Peyer's patch (tissue), 4 donors: ENCODE data around the gene ADAMTS7. TPM values are rescaled to one million over a fixed set of nuclear protein-coding genes. Genes with fewer than 3 reads are reported as not detected.
"Not testable (repeated sequence)": the region's sequence is repeated elsewhere in the genome, so short reads cannot be mapped to it uniquely, and the experiment has no call there.

Experiments used
- DNase-seq, 3 donors: peaks; one replicate each; pipeline ENCODE4 v3.0.0-alpha.2; 2017 to 2019
- H3K27ac ChIP-seq, 4 donors: fragments of 200-600 bp; sonication (generic); one replicate each; pipeline ENCODE4 v1.5.1; 2016 to 2019
- H3K27me3 ChIP-seq, 2 donors: fragments of 200-600 bp; sonication (generic); one replicate each; pipeline ENCODE4 v1.5.1; 2019
- H3K36me3 ChIP-seq, 3 donors: fragments of 200-600 bp; sonication (generic); one replicate each; pipeline ENCODE4 v1.5.1; 2016 to 2019
- H3K4me1 ChIP-seq, 4 donors: fragments of 200-600 bp; sonication (generic); one replicate each; pipeline ENCODE4 v1.5.1; 2016 to 2019
- H3K4me3 ChIP-seq, 4 donors: fragments of 200-600 bp; sonication (generic); 1 replicate in 3 of 4; 2 replicates in 1 of 4; pipeline ENCODE4 v1.5.1; 2016 to 2019; ENCODE audit warnings: mild to moderate bottlenecking in 1 of 4
- H3K9me3 ChIP-seq, 4 donors: fragments of 200-600 bp; sonication (generic); one replicate each; pipeline ENCODE4 v1.5.1; 2016 to 2019; ENCODE audit warnings: mild to moderate bottlenecking in 1 of 4
- CTCF ChIP-seq, 6 experiments: fragments of 450-650 bp in 4 of 6; fragments of 200-600 bp in 2 of 6; sonication (generic) in 1 of 6; IDR thresholded peaks; one replicate each; pipeline ENCODE4 v1.5.1; 2017 to 2019; ENCODE audit warnings: antibody characterized with exemption in 6 of 6, mild to moderate bottlenecking in 3 of 6, moderate library complexity in 1 of 6
- POLR2A ChIP-seq, 2 donors: fragments of 450-650 bp; IDR thresholded peaks; one replicate each; pipeline ENCODE4 v1.5.1; 2017; ENCODE audit warnings: antibody characterized with exemption in 2 of 2, mild to moderate bottlenecking in 2 of 2, moderate library complexity in 2 of 2
- total RNA-seq, 4 donors: library from RNA; depleted of rRNA; stranded (reverse); fragments of >200 nt; gene quantifications; one replicate each; pipeline ENCODE4 v1.1.0, GENCODE V29; 2016

The ADAMTS7 gene
- total RNA-seq, 4 donors from 2014 or later: 0.18 to 24.8 (median 2.0) TPM

DNA sequence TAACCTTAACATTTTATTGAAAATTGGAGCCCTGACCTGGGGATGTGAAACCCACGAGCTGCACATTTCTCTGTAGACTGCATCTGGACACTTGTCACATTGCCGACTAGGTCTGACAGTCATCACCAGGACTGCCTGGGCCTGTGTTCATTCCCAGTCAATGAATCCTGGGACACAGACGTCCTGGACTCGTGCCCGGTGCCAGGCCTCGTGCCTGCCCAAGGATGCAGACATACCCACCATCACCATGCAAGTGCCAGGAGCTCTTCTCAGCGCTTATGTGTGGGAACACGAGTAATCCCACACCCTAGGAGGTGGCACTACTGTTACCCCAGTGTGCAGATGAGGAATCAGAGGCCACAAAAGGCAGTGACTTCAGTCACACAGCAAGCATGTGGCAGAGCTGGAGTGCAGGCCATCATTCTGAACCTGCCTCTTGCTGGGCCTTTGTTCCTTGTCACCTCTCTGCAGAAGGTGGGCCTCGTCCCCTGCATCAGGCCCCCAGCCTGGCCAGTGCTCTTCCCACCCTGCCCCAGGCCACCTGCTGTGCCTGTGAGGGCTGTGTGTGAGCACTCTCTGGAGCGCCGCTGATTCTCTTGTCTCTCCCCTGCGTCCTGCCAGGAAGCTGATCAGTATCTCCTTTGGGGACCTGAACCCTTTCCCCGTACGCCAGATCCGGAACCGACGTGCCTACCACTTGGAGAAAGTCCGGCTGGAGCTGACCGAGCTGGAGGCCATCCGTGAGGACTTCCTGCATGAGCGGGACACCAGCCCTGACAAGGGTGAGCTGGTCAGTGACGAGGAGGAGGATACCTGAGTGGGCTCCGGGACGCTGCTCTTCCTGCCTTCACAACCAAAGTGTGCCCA is 58.5 kb downstream of the ADAMTS7 start:
- TF ChIP-seq POLR2A (IDR thresholded peaks at IDR 0.05): no peak
- TF ChIP-seq CTCF (IDR thresholded peaks at IDR 0.05): no peak
- H3K4me1 ChIP-seq: peaks cover 0 to 10% (median 2%) of the 10 kb centered on the region in 4 donors
- H3K9me3 ChIP-seq: no peaks in the 10 kb centered on the region
- H3K36me3 ChIP-seq: no peaks in the 10 kb centered on the region
- no peak overlapping the region for H3K27ac ChIP-seq
- peak in 2 of 3 donors; percentile 18 to 34 for DNase-seq
- H3K27me3 ChIP-seq: no peaks in the 10 kb centered on the region
- H3K4me3 ChIP-seq: no peak overlapping the region

GRCh38 chr15:78751602-78751979 is 59.7 kb downstream of the ADAMTS7 start:
- Histone ChIP-seq H3K36me3 (no peaks in the 10 kb centered on the region), H3K27me3 (no peaks in the 10 kb centered on the region), H3K9me3 (no peaks in the 10 kb centered on the region), H3K4me3 (no peak overlapping the region), H3K27ac (no peak overlapping the region), H3K4me1 (no peaks in the 10 kb centered on the region)
- DNase-seq: peak in 2 of 3 donors; percentile 32 to 36
- TF ChIP-seq CTCF (IDR thresholded peaks at IDR 0.05) (no peak), POLR2A (IDR thresholded peaks at IDR 0.05) (no peak)

DNA sequence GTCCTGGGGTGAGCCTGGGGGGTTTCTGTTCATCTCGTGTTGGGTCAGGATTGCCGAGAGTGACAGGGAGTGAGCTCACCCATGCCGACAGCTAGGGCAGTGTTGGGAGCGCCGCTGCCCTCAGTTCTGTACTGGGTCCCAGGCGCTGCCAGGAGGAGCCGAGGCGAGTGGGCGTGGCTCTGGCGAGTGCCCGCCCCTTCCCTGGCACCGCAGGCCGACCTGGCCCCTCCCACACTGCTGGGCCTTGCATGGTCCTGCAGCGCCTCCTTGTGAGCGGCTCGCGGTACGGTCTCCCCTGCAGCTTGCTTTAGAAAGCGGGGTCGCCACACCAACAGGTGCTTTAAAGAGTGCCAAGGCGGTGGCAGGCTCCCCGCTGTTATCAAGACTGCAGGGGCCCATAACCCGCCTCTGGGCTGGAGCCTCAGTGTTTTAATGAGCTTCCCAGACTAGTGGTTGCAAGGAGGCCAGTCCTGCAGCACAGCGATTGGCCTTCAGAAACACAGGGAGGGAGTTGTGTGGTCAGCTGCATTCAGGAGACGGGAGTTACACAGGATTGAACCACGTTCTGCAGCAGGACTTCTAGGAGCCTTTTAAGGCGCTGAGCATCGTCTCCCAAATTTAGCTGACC is 60.2 kb downstream of the ADAMTS7 start:
- TF ChIP-seq CTCF (IDR thresholded peaks at IDR 0.05): peak in 4 of 6 experiments; percentile 60 to 81 (median 70)
- H3K9me3 ChIP-seq, H3K27me3 ChIP-seq, H3K4me3 ChIP-seq, H3K4me1 ChIP-seq, H3K36me3 ChIP-seq, H3K27ac ChIP-seq: not testable (repeated sequence)
- DNase-seq: peak; percentile 92 to 96 (median 93)

- H3K27me3 ChIP-seq: no peaks in the 10 kb centered on the region
- H3K27ac ChIP-seq: no peak overlapping the region
- no peaks in the 10 kb centered on the region for H3K4me1 ChIP-seq
- no peak overlapping the region for H3K4me3 ChIP-seq
- DNase-seq: peak in 2 of 3 donors; percentile 37 to 40
- H3K36me3 ChIP-seq: no peaks in the 10 kb centered on the region
- no peaks in the 10 kb centered on the region for H3K9me3 ChIP-seq
- no peak for TF ChIP-seq POLR2A (IDR thresholded peaks at IDR 0.05)
- TF ChIP-seq CTCF (IDR thresholded peaks at IDR 0.05): no peak
Measured at GRCh38 chr15:78750566-78750965, 60.7 kb downstream of the ADAMTS7 start.

DNA sequence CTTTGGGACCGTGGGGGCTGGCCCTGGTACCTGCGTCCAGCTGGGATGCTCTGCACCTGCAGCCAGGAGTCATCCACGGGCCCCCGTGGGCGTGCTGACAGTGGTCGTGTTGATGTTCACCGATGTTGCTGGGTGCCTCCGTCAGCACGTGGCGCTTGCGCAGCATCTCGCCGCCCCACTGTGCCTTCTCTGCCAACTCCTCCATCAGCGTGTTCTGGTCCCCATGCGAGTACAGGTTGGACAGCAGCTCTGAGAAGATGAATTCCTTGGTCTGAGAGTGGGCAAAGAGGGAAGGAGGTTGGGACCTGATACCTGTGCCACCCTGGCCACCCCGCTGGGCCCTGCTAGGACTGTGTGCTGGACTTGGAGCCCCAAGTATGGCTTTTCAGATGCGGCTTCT is 61.4 kb downstream of the ADAMTS7 start:
- DNase-seq: peak in 2 of 3 donors; percentile 21 to 46
- Histone ChIP-seq H3K9me3 (no peaks in the 10 kb centered on the region), H3K4me3 (no peak overlapping the region), H3K36me3 (no peaks in the 10 kb centered on the region), H3K4me1 (no peaks in the 10 kb centered on the region), H3K27ac (no peak overlapping the region), H3K27me3 (no peaks in the 10 kb centered on the region)
- TF ChIP-seq CTCF (IDR thresholded peaks at IDR 0.05) (no peak), POLR2A (IDR thresholded peaks at IDR 0.05) (no peak)

GRCh38 chr15:78747877-78748276 is 63.4 kb downstream of the ADAMTS7 start:
- not testable (repeated sequence) for H3K27ac ChIP-seq, H3K9me3 ChIP-seq, H3K4me1 ChIP-seq, H3K36me3 ChIP-seq, H3K4me3 ChIP-seq, DNase-seq, H3K27me3 ChIP-seq

GRCh38 chr15:78741674-78742073 is 69.6 kb downstream of the ADAMTS7 start:
- not testable (repeated sequence) for H3K4me3 ChIP-seq, DNase-seq, H3K4me1 ChIP-seq, H3K27me3 ChIP-seq, H3K27ac ChIP-seq, H3K9me3 ChIP-seq, H3K36me3 ChIP-seq
